ENCODE data around the gene DAGLB. TPM values are rescaled to one million over a fixed set of nuclear protein-coding genes. Genes with fewer than 3 reads are reported as not detected.

Gene DAGLB
- total RNA-seq, 1 donor from 2014 or later, result 28.3 TPM

- TF ChIP-seq CTCF (IDR thresholded peaks at IDR 0.05; ENCODE audit: insufficient read depth, low read depth, low read length) (no peak), EZH2 (IDR thresholded peaks at IDR 0.05; ENCODE audit: insufficient read depth, low read length) (no peak)
- Mint-ChIP-seq H3K9me3 (ENCODE audit: unreplicated experiment) (no peaks in the 10 kb centered on the region), H3K36me3 (ENCODE audit: low read depth, unreplicated experiment) (peaks cover 26% of the 10 kb centered on the region), H3K4me3 (ENCODE audit: unreplicated experiment) (peak overlapping the region; percentile 17), H3K27me3 (ENCODE audit: low read depth, unreplicated experiment) (no peaks in the 10 kb centered on the region), H3K4me1 (ENCODE audit: low read depth, unreplicated experiment) (peaks cover 45% of the 10 kb centered on the region), H3K27ac (ENCODE audit: unreplicated experiment) (peak overlapping the region; percentile 34)
- H2AFZ ChIP-seq (ENCODE audit: low read depth, low read length), result no peak overlapping the region
- peaks cover 24% of the 10 kb centered on the region for H3K36me3 ChIP-seq (ENCODE audit: insufficient read depth, low read length)
- DNase-seq (ENCODE audit: low read depth) (no peak), FAIRE-seq (no peak)
- H3K9me3 ChIP-seq (ENCODE audit: insufficient read depth, low read depth, low read length), result no peaks in the 10 kb centered on the region
- H3K9ac ChIP-seq (ENCODE audit: low read length), result no peak overlapping the region
- no peak overlapping the region for H3K27ac ChIP-seq (ENCODE audit: low read depth, low read length)
- no peak overlapping the region for H3K4me3 ChIP-seq (ENCODE audit: insufficient read depth, low read depth, low read length)
- no peak overlapping the region for H3K4me2 ChIP-seq (ENCODE audit: low read length)
- H3K27me3 ChIP-seq (ENCODE audit: insufficient read depth, low read length), result no peaks in the 10 kb centered on the region
- H4K20me1 ChIP-seq (ENCODE audit: insufficient read depth, low read length), result peaks cover 91% of the 10 kb centered on the region
- H3K79me2 ChIP-seq (ENCODE audit: insufficient read depth, low read length), result peaks cover 99% of the 10 kb centered on the region
- peaks cover 27% of the 10 kb centered on the region for H3K4me1 ChIP-seq (ENCODE audit: insufficient read depth, low read length)
Observed at GRCh38 chr7:6395898-6396595, 51.7 kb downstream of the DAGLB start.

- DNase-seq (ENCODE audit: low read depth), result no peak
- Mint-ChIP-seq H3K4me3 (ENCODE audit: unreplicated experiment) (peak overlapping the region; percentile 9), H3K27me3 (ENCODE audit: low read depth, unreplicated experiment) (no peaks in the 10 kb centered on the region), H3K4me1 (ENCODE audit: low read depth, unreplicated experiment) (peaks cover 36% of the 10 kb centered on the region), H3K27ac (ENCODE audit: unreplicated experiment) (no peak overlapping the region), H3K9me3 (ENCODE audit: unreplicated experiment) (no peaks in the 10 kb centered on the region), H3K36me3 (ENCODE audit: low read depth, unreplicated experiment) (peaks cover 21% of the 10 kb centered on the region)
- H2AFZ ChIP-seq (ENCODE audit: low read depth, low read length), result no peak overlapping the region
- peaks cover 99% of the 10 kb centered on the region for H3K79me2 ChIP-seq (ENCODE audit: insufficient read depth, low read length)
- H3K27me3 ChIP-seq (ENCODE audit: insufficient read depth, low read length), result no peaks in the 10 kb centered on the region
- peak overlapping the region; percentile 42 for H3K27ac ChIP-seq (ENCODE audit: low read depth, low read length)
- H3K36me3 ChIP-seq (ENCODE audit: insufficient read depth, low read length), result peaks cover 28% of the 10 kb centered on the region
- no peak for FAIRE-seq
- TF ChIP-seq CTCF (IDR thresholded peaks at IDR 0.05; ENCODE audit: insufficient read depth, low read depth, low read length) (no peak), EZH2 (IDR thresholded peaks at IDR 0.05; ENCODE audit: insufficient read depth, low read length) (no peak)
- H3K4me1 ChIP-seq (ENCODE audit: insufficient read depth, low read length), result peaks cover 22% of the 10 kb centered on the region
- peak overlapping the region; percentile 32 for H3K4me2 ChIP-seq (ENCODE audit: low read length)
- no peak overlapping the region for H3K4me3 ChIP-seq (ENCODE audit: insufficient read depth, low read depth, low read length)
- no peaks in the 10 kb centered on the region for H3K9me3 ChIP-seq (ENCODE audit: insufficient read depth, low read depth, low read length)
- no peak overlapping the region for H3K9ac ChIP-seq (ENCODE audit: low read length)
- peaks cover 89% of the 10 kb centered on the region for H4K20me1 ChIP-seq (ENCODE audit: insufficient read depth, low read length)
Observed at GRCh38 chr7:6394114-6394513, 53.6 kb downstream of the DAGLB start.

GRCh38 chr7:6393667-6394056 is 54.1 kb downstream of the DAGLB start:
- Histone ChIP-seq H3K79me2 (ENCODE audit: insufficient read depth, low read length) (peaks cover 99% of the 10 kb centered on the region), H3K36me3 (ENCODE audit: insufficient read depth, low read length) (peaks cover 27% of the 10 kb centered on the region), H4K20me1 (ENCODE audit: insufficient read depth, low read length) (peaks cover 87% of the 10 kb centered on the region), H3K4me3 (ENCODE audit: insufficient read depth, low read depth, low read length) (no peak overlapping the region), H3K4me2 (ENCODE audit: low read length) (peak overlapping the region; percentile 32), H3K27me3 (ENCODE audit: insufficient read depth, low read length) (no peaks in the 10 kb centered on the region), H3K9me3 (ENCODE audit: insufficient read depth, low read depth, low read length) (no peaks in the 10 kb centered on the region), H3K9ac (ENCODE audit: low read length) (peak overlapping the region; percentile 11), H3K4me1 (ENCODE audit: insufficient read depth, low read length) (peaks cover 18% of the 10 kb centered on the region), H3K27ac (ENCODE audit: low read depth, low read length) (peak overlapping the region; percentile 42), H2AFZ (ENCODE audit: low read depth, low read length) (no peak overlapping the region)
- DNase-seq (ENCODE audit: low read depth), result no peak
- no peak for FAIRE-seq
- H3K4me1 Mint-ChIP-seq (ENCODE audit: low read depth, unreplicated experiment), result peaks cover 33% of the 10 kb centered on the region
- no peaks in the 10 kb centered on the region for H3K9me3 Mint-ChIP-seq (ENCODE audit: unreplicated experiment)
- TF ChIP-seq EZH2 (IDR thresholded peaks at IDR 0.05; ENCODE audit: insufficient read depth, low read length) (no peak), CTCF (IDR thresholded peaks at IDR 0.05; ENCODE audit: insufficient read depth, low read depth, low read length) (no peak)
- no peaks in the 10 kb centered on the region for H3K27me3 Mint-ChIP-seq (ENCODE audit: low read depth, unreplicated experiment)
- H3K36me3 Mint-ChIP-seq (ENCODE audit: low read depth, unreplicated experiment), result peaks cover 22% of the 10 kb centered on the region
- H3K4me3 Mint-ChIP-seq (ENCODE audit: unreplicated experiment), result peak overlapping the region; percentile 9
- no peak overlapping the region for H3K27ac Mint-ChIP-seq (ENCODE audit: unreplicated experiment)

All from astrocyte (in vitro differentiated cells and primary cell).